ENCODE results near the gene MRPL24.

DNA sequence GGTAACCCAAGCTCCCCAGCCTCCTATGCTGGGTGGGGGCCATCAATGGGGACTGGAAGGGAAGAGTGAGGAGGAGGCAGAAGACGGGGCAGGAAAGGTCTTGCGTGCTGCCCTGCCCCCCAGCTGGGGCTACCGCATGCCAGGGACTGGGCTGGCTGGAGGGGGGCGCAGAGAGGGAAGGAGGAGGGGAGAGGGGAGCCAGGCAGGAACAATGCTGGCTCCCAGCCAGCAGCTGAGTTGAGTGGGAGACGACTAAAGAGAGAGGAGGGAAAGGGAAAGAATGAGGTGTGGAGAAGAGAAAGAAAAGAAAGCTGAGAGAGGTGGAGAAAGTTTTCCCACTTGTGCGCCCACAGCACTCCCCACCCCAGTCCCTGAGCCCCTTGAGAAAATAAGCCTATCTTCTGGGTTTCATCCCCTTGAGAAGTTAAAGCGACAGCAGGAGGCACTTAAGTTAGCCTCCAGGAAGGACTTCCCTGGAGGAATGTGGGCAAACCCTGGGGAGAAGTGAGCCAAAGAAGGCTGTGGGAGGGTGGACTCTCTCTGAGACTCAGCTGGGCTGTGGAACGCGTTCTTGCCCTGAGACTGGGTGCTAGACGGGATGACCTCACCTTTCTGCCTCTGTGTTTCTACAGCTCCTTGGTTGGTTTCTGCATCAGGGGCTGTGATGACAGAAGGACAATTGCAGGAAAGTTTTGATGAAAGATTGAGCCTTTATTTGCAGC, 50.8 kb downstream of the MRPL24 start:
- TF ChIP-seq POLR2AphosphoS5 (IDR thresholded peaks at IDR 0.05; ENCODE audit: low read depth, low read length) = no peak
- no peak for TF ChIP-seq TAF1 (IDR thresholded peaks at IDR 0.05; ENCODE audit: low read depth, low read length)
- TF ChIP-seq POLR2A (IDR thresholded peaks at IDR 0.05; ENCODE audit: low read depth, low read length) = no peak
- TF ChIP-seq POU2F2 (IDR thresholded peaks at IDR 0.05; ENCODE audit: low read depth, low read length) = no peak
- TF ChIP-seq SPI1 (IDR thresholded peaks at IDR 0.05; ENCODE audit: low read depth, low read length) = no peak
